Superior temporal gyrus (tissue), 1 donor: Measurements from ENCODE around the gene DTX4.
A peak's percentile ranks its signal among the peaks of the same experiment; 100 is the strongest.

Experiments
- DNase-seq: peaks from one replicate; pipeline ENCODE4 v3.0.0-alpha.2; 2016; ENCODE audit errors: extremely low spot score

Gene DTX4

GRCh38 chr11:59191890-59192289 lies 20.0 kb downstream of the DTX4 start:
- no peak for DNase-seq

GRCh38 chr11:59192446-59193020 lies 20.6 kb downstream of the DTX4 start:
- no peak for DNase-seq

- no peak for DNase-seq
These were observed 21.7 kb downstream of the DTX4 start for GRCh38 chr11:59193587-59194130.

GRCh38 chr11:59195586-59195985 lies 23.7 kb downstream of the DTX4 start:
- DNase-seq: peak; percentile 24

- DNase-seq: no peak
These were observed 24.8 kb downstream of the DTX4 start for GRCh38 chr11:59196777-59197176.

GRCh38 chr11:59197991-59198390 lies 26.1 kb downstream of the DTX4 start:
- peak; percentile 82 for DNase-seq

GRCh38 chr11:59198726-59199125 lies 26.8 kb downstream of the DTX4 start:
- no peak for DNase-seq

- DNase-seq: no peak
These were observed 27.9 kb downstream of the DTX4 start for GRCh38 chr11:59199546-59200422.

- DNase-seq: no peak
These were observed 28.5 kb downstream of the DTX4 start for GRCh38 chr11:59200423-59200746.

- DNase-seq: no peak
These were observed 29.4 kb downstream of the DTX4 start for GRCh38 chr11:59201353-59201752.

GRCh38 chr11:59204746-59205145 lies 32.8 kb downstream of the DTX4 start:
- no peak for DNase-seq

- no peak for DNase-seq
These were observed 33.7 kb downstream of the DTX4 start for GRCh38 chr11:59205648-59206047.

GRCh38 chr11:59206635-59207034 lies 34.7 kb downstream of the DTX4 start:
- DNase-seq: peak; percentile 74

GRCh38 chr11:59207988-59208451 lies 36.1 kb downstream of the DTX4 start:
- peak; percentile 75 for DNase-seq

- no peak for DNase-seq
These were observed 37.0 kb downstream of the DTX4 start for GRCh38 chr11:59208956-59209355.

- no peak for DNase-seq
These were observed 40.3 kb downstream of the DTX4 start for GRCh38 chr11:59212222-59212621.

GRCh38 chr11:59212744-59213631 lies 41.1 kb downstream of the DTX4 start, which contains the start of gene MPEG1:
Gene MPEG1, minus strand, starts transcription at chr11:59212927. Its CDS starts 62 bp downstream, at chr11:59212865.
- no peak for DNase-seq

- DNase-seq: no peak
These were observed 42.4 kb downstream of the DTX4 start for GRCh38 chr11:59214141-59214893.

GRCh38 chr11:59216641-59217564 lies 45.0 kb downstream of the DTX4 start:
- peak; percentile 30 for DNase-seq

GRCh38 chr11:59218319-59218718 lies 46.4 kb downstream of the DTX4 start:
- DNase-seq: no peak
